Peyer's patch (tissue), 4 donors: ENCODE data around the gene CPED1.

Experiments
- CTCF ChIP-seq, 6 experiments: fragments of 450-650 bp in 4 of 6; fragments of 200-600 bp in 2 of 6; sonication (generic) in 1 of 6; IDR thresholded peaks; one replicate each; pipeline ENCODE4 v1.5.1; 2017 to 2019; ENCODE audit warnings: antibody characterized with exemption in 6 of 6, mild to moderate bottlenecking in 3 of 6, moderate library complexity in 1 of 6
- POLR2A ChIP-seq, 2 donors: fragments of 450-650 bp; IDR thresholded peaks; one replicate each; pipeline ENCODE4 v1.5.1; 2017; ENCODE audit warnings: antibody characterized with exemption in 2 of 2, mild to moderate bottlenecking in 2 of 2, moderate library complexity in 2 of 2

GRCh38 chr7:120985130-120985758 lies 3.3 kb upstream of the CPED1 start:
- TF ChIP-seq POLR2A (IDR thresholded peaks at IDR 0.05) (no peak), CTCF (IDR thresholded peaks at IDR 0.05) (no peak)
